ENCODE data around the gene OSBPL2.

The OSBPL2 gene

DNA sequence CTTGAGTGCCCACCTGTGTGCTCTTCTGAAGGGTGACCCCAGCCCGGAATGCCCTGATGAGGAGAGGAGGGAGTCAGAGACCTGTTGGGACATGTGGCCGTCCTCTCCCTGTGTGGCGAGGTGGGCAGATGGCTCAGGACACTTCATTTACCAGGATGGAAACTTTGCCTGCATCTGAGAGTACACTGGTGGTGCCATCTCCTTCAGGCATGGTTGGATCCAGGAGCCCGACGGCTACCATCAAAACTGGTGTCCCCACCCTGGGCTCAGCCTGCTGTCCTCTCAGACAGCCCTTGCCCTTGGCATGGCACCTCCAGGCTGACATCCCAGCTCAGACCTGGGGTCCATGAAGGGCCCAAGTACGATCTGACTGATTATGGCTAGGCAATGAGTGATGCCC lies 7.0 kb upstream of the OSBPL2 start:
- no peak overlapping the region for H3K4me3 ChIP-seq (replicated peaks; ENCODE audit: low read depth, low read length)
- DNase-seq (ENCODE audit: extremely low read depth, low read depth), result no peak
- TF ChIP-seq CTCF (IDR thresholded peaks at IDR 0.05; ENCODE audit: low read depth, low read length, missing control alignments), result no peak

- no peak overlapping the region for H3K4me3 ChIP-seq (replicated peaks; ENCODE audit: low read depth, low read length)
- DNase-seq (ENCODE audit: extremely low read depth, low read depth), result no peak
- no peak for TF ChIP-seq CTCF (IDR thresholded peaks at IDR 0.05; ENCODE audit: low read depth, low read length, missing control alignments)
Observed at GRCh38 chr20:62232194-62232593, 6.1 kb upstream of the OSBPL2 start.

DNA sequence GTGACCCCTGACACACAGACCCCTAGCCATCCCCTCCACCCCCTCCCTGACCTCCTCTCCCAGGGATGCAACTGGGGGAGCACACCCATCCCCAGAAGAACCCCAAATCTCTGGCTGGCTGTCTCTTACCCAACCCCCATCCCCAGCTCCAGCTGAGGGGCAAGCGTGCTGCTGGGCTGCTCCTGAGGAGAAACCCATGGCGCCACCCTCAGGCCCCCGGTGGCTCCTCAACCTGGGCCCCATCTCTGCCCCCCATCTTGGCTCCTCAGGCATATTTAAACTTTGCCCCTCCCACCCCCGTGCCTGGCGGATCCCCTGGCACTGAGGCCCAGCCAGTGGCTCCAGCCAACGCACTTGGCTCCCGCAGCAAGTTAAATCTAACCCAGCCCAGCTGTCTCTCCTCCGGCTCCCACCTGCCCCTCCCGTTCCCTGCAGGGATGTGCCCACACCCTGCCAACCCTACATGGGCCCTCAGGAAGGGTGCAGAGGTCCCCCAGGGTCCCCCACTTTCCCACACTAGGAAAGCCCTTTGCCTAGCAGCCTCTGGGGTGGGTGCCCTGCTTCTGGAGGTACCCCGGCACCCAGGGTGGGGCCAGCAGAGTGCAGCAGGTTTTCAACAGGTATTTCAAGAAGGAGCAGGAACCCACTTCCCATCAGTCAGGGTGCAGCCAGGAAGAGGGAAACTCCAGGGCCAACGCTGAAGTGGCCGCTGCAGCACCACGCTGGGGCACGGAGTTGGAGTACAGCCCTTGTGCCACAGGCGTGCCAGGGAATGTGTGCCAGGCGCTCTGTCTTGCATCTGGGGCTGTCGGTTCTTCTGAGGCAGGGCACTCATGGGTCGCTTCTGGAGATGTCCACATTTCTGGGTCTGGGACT lies 5.3 kb upstream of the OSBPL2 start:
- TF ChIP-seq CTCF (IDR thresholded peaks at IDR 0.05; ENCODE audit: low read depth, low read length, missing control alignments), result no peak
- DNase-seq (ENCODE audit: extremely low read depth, low read depth), result no peak
- H3K4me3 ChIP-seq (replicated peaks; ENCODE audit: low read depth, low read length), result no peak overlapping the region

DNA sequence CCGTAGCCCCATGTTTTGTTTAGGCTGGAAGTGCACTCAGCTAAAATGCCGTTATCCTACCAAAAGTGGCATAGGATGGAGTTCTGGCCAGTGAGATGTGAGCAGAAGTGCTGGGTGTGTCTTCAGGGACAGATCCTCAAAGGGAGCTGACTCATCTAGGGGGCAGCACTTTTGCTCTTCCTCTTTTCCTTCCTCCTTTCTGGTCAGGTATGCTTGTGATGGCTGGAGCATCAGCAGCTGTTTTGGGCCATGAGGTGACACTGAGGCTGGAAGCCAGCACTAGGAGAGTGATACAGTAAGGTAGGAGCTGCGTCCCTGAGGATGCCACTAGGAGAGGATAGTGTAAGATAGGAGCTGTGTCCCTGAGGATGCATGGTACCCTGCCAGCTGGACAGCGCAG lies 4.6 kb upstream of the OSBPL2 start:
- no peak for DNase-seq (ENCODE audit: extremely low read depth, low read depth)
- TF ChIP-seq CTCF (IDR thresholded peaks at IDR 0.05; ENCODE audit: low read depth, low read length, missing control alignments), result no peak
- no peak overlapping the region for H3K4me3 ChIP-seq (replicated peaks; ENCODE audit: low read depth, low read length)

DNA sequence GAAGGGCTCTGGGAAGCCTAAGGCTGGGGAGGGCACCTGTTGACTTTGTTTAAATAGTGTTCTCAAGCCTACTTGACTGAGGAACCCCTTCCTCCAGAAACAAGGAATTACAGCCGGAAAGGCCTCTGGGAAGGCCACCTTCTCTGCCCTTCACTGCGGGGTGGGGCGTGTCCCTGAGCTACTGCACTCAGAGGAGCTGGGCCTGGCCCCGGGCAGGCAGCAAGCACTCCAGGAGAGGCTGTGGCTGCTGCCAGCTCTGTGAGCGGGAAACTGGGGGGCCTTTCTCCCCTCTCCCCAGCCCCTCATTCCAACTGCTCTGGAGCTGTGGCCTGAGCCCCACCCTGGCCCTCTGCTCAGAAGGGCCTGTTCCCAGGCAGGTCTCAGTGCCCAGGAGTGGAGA lies 4.0 kb upstream of the OSBPL2 start:
- no peak overlapping the region for H3K4me3 ChIP-seq (replicated peaks; ENCODE audit: low read depth, low read length)
- no peak for TF ChIP-seq CTCF (IDR thresholded peaks at IDR 0.05; ENCODE audit: low read depth, low read length, missing control alignments)
- no peak for DNase-seq (ENCODE audit: extremely low read depth, low read depth)

DNA sequence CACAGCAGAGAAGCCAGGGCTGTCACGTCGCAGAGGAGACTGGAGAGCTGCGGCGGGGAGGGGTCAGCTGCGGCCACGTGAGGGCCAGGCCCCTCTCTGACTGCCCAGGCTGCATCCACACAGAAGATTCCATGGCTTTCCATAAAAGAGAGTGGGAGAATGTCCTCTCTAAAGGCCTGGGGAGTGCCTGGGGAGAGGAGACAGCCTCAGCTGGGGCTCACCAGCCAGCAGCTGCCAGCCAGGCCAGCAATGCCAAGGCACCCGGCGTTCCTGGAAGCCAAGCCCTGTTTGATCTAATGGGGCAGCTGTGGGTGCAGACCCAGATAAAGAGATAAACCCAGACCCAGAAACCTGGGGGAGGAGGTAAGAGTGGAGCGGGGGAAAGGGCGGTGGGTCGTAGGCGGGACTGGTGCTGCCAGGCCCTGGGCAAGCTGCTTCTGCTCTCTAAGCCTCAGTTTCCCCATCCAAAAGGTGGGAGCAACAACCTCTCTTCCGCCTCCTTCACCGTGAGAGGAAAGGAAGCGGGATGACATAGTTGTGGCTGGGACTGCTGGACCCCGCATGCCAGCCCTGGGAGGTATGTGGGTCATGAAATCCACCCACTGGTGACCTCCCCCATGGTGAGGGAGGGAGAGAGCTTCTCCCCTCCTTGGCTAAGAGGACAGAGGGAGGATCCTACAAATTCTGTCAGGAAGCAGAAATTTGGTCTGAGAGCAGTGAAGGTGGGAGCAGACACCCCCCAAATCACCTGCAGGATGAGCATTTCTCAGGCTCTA lies 3.1 kb upstream of the OSBPL2 start:
- no peak overlapping the region for H3K4me3 ChIP-seq (replicated peaks; ENCODE audit: low read depth, low read length)
- TF ChIP-seq CTCF (IDR thresholded peaks at IDR 0.05; ENCODE audit: low read depth, low read length, missing control alignments), result no peak
- DNase-seq (ENCODE audit: extremely low read depth, low read depth), result no peak

All from HFF-Myc (cell line).